HEK293 (cell line): Measurements from ENCODE around the gene HS3ST6.
A peak's percentile ranks its signal among the peaks of the same experiment; 100 is the strongest.

Experiments
- ELK4 ChIP-seq: IDR thresholded peaks from 2 replicates; pipeline ENCODE4 v1.6.1; 2011; ENCODE audit warnings: mild to moderate bottlenecking, low read depth, low read length, borderline replicate concordance
- GFI1B ChIP-seq: fragments of 450-650 bp; formaldehyde crosslinking; IDR thresholded peaks from 2 replicates; pipeline ENCODE4 v1.5.1; 2016; ENCODE audit warnings: missing biosample characterization, missing genetic modification characterization
- HOXA7 ChIP-seq: sonication (generic); formaldehyde crosslinking; IDR thresholded peaks from 2 replicates; pipeline ENCODE4 v1.8.1; 2022; ENCODE audit warnings: missing genetic modification reagents, borderline replicate concordance
- MEIS1 ChIP-seq: sonication (generic); formaldehyde crosslinking; IDR thresholded peaks from 2 replicates; pipeline ENCODE4 v1.8.1; 2022; ENCODE audit warnings: missing genetic modification reagents, mild to moderate bottlenecking, borderline replicate concordance
- MZF1 ChIP-seq: fragments of 450-650 bp; formaldehyde crosslinking; IDR thresholded peaks from 2 replicates; pipeline ENCODE4 v1.5.1; 2017; ENCODE audit warnings: missing biosample characterization, missing genetic modification characterization, borderline replicate concordance
- PRDM2 ChIP-seq: fragments of 450-650 bp; formaldehyde crosslinking; IDR thresholded peaks from 2 replicates; pipeline ENCODE4 v1.5.1; 2016; ENCODE audit warnings: missing biosample characterization, missing genetic modification characterization, borderline replicate concordance
- SALL2 ChIP-seq: fragments of 450-650 bp; formaldehyde crosslinking; IDR thresholded peaks from 2 replicates; pipeline ENCODE4 v1.5.0; 2017; ENCODE audit warnings: missing biosample characterization, mild to moderate bottlenecking, missing genetic modification characterization, borderline replicate concordance
- SETDB1 ChIP-seq: IDR thresholded peaks from one replicate; pipeline ENCODE4 v1.6.1; 2017; ENCODE audit warnings: mild to moderate bottlenecking, low read length, moderate library complexity, mixed read lengths; ENCODE audit not compliant: insufficient read length
- TSHZ1 ChIP-seq: fragments of 450-650 bp; formaldehyde crosslinking; IDR thresholded peaks from 2 replicates; pipeline ENCODE4 v1.5.1; 2016; ENCODE audit warnings: missing biosample characterization, missing genetic modification characterization, borderline replicate concordance
- ZBTB1 ChIP-seq: fragments of 450-650 bp; formaldehyde crosslinking; IDR thresholded peaks from 2 replicates; pipeline ENCODE4 v1.5.1; 2016; ENCODE audit warnings: missing biosample characterization, missing genetic modification characterization
- ZBTB21 ChIP-seq: fragments of 450-650 bp; formaldehyde crosslinking; IDR thresholded peaks from 2 replicates; pipeline ENCODE4 v1.5.1; 2017; ENCODE audit warnings: missing biosample characterization, missing genetic modification characterization
- ZNF211 ChIP-seq: fragments of 450-650 bp; formaldehyde crosslinking; IDR thresholded peaks from 2 replicates; pipeline ENCODE4 v1.5.1; 2016; ENCODE audit warnings: low read depth, missing biosample characterization, missing genetic modification characterization
- ZNF248 ChIP-seq: fragments of 450-650 bp; formaldehyde crosslinking; IDR thresholded peaks from 2 replicates; pipeline ENCODE4 v1.5.1; 2017; ENCODE audit warnings: missing biosample characterization, missing genetic modification characterization
- ZNF302 ChIP-seq: fragments of 450-650 bp; formaldehyde crosslinking; IDR thresholded peaks from 2 replicates; pipeline ENCODE4 v1.5.1; 2016; ENCODE audit warnings: missing biosample characterization, missing genetic modification characterization, low read depth
- ZNF354C ChIP-seq: fragments of 450-650 bp; formaldehyde crosslinking; IDR thresholded peaks from 2 replicates; pipeline ENCODE4 v1.5.1; 2016; ENCODE audit warnings: missing biosample characterization, missing genetic modification characterization, low read depth, borderline replicate concordance
- ZNF521 ChIP-seq: fragments of 450-650 bp; formaldehyde crosslinking; IDR thresholded peaks from 2 replicates; pipeline ENCODE4 v1.5.1; 2017; ENCODE audit warnings: missing biosample characterization, mild to moderate bottlenecking, missing genetic modification characterization
- ZNF544 ChIP-seq: fragments of 450-650 bp; formaldehyde crosslinking; IDR thresholded peaks from 2 replicates; pipeline ENCODE4 v1.5.0; 2017; ENCODE audit warnings: missing biosample characterization, missing genetic modification characterization
- ZNF549 ChIP-seq: fragments of 450-650 bp; IDR thresholded peaks from 2 replicates; pipeline ENCODE4 v1.5.1; 2018; ENCODE audit warnings: missing biosample characterization, missing genetic modification characterization, mild to moderate bottlenecking, inconsistent platforms, moderate library complexity
- ZNF610 ChIP-seq: fragments of 450-650 bp; formaldehyde crosslinking; IDR thresholded peaks from 2 replicates; pipeline ENCODE4 v1.5.1; 2016; ENCODE audit warnings: missing biosample characterization, missing genetic modification characterization, borderline replicate concordance
- ZNF623 ChIP-seq: fragments of 450-650 bp; formaldehyde crosslinking; IDR thresholded peaks from 2 replicates; pipeline ENCODE4 v1.5.1; 2016; ENCODE audit warnings: missing biosample characterization, missing genetic modification characterization
- ZNF629 ChIP-seq: fragments of 450-650 bp; formaldehyde crosslinking; IDR thresholded peaks from 2 replicates; pipeline ENCODE4 v1.5.1; 2017; ENCODE audit warnings: missing biosample characterization, missing genetic modification characterization
- ZNF658 ChIP-seq: fragments of 450-650 bp; formaldehyde crosslinking; IDR thresholded peaks from 2 replicates; pipeline ENCODE4; 2016; ENCODE audit warnings: missing biosample characterization, missing genetic modification characterization
- ZNF704 ChIP-seq: fragments of 450-650 bp; formaldehyde crosslinking; IDR thresholded peaks from 2 replicates; pipeline ENCODE4 v1.5.1; 2016; ENCODE audit warnings: missing biosample characterization, missing genetic modification characterization
- ZNF747 ChIP-seq: fragments of 450-650 bp; formaldehyde crosslinking; IDR thresholded peaks from 2 replicates; pipeline ENCODE4 v1.5.1; 2016; ENCODE audit warnings: missing biosample characterization, missing genetic modification characterization
- ZNF843 ChIP-seq: fragments of 450-650 bp; formaldehyde crosslinking; IDR thresholded peaks from 2 replicates; pipeline ENCODE4 v1.5.1; 2016; ENCODE audit warnings: missing biosample characterization, missing genetic modification characterization
- ZSCAN16 ChIP-seq: fragments of 450-650 bp; formaldehyde crosslinking; IDR thresholded peaks from 2 replicates; pipeline ENCODE4 v1.5.1; 2016; ENCODE audit warnings: missing biosample characterization, missing genetic modification characterization

Gene HS3ST6

GRCh38 chr16:1961651-1962067 lies 43.4 kb upstream of the HS3ST6 start (continued):
- TF ChIP-seq PRDM2 (tag by site-specific recombination) (no peak), TSHZ1 (tag by site-specific recombination) (no peak), SETDB1 (no peak), ZNF544 (tag by site-specific recombination) (no peak), ZSCAN16 (tag by site-specific recombination) (no peak), MEIS1 (CRISPR knock-in tag) (no peak), ZNF549 (tag by site-specific recombination) (no peak), ZNF623 (tag by site-specific recombination) (no peak), ZNF747 (no peak), SALL2 (tag by site-specific recombination) (no peak), MZF1 (peak; percentile 28; the same call in 1 of the 2 replicates), ZNF354C (tag by site-specific recombination) (no peak), HOXA7 (no peak), GFI1B (tag by site-specific recombination) (no peak), ZNF843 (tag by site-specific recombination) (no peak), ZNF302 (tag by site-specific recombination) (no peak), ZNF704 (no peak), ZNF610 (tag by site-specific recombination) (no peak), ZBTB1 (tag by site-specific recombination) (no peak), ZNF211 (tag by site-specific recombination) (no peak), ELK4 (no peak), ZNF629 (tag by site-specific recombination) (no peak), ZNF248 (tag by site-specific recombination) (no peak), ZNF658 (tag by site-specific recombination) (no peak), ZBTB21 (tag by site-specific recombination) (no peak), ZNF521 (tag by site-specific recombination) (no peak)
